ENCODE results near the gene ZNF500.

Gene ZNF500

DNA sequence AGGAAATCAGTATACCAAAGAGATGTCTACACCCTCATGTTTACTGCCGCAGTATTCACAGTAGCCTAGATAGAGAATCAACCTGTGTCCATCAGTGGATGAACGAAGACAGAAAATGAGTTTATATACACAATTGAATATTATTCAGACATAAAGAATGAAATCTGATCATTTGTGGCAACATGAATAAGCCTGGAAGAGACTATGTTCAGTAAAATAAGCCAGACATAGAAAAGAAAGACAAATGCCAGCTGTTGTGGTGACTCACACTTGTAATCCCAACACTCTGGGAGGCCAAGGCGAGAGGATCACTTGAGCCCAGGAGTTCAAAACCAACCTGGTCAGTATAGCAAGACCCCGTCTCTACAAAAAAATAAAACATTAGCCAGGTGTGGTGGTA is 57.5 kb downstream of the ZNF500 start:
- TF ChIP-seq EZH2phosphoT487 (IDR thresholded peaks at IDR 0.05; ENCODE audit: borderline replicate concordance, low read length) = no peak
- no peak for TF ChIP-seq CTCF (IDR thresholded peaks at IDR 0.05; ENCODE audit: low read depth, low read length, poor library complexity, severe bottlenecking)
- Histone ChIP-seq H3K36me3 (ENCODE audit: control insufficient read depth, low read length) (peaks cover 8% of the 10 kb centered on the region), H3K9me2 (replicated peaks; ENCODE audit: control insufficient read depth, low read length) (no peaks in the 10 kb centered on the region), H3F3A (ENCODE audit: control insufficient read depth, insufficient read depth) (no peaks in the 10 kb centered on the region), H3K27me3 (ENCODE audit: control insufficient read depth, low read length) (no peaks in the 10 kb centered on the region), H3K4me3 (ENCODE audit: low read length) (no peak overlapping the region), H3K9me3 (ENCODE audit: control insufficient read depth, insufficient read depth, low read length) (no peaks in the 10 kb centered on the region), H3K27ac (ENCODE audit: low read depth, low read length) (no peak overlapping the region), H3K79me2 (ENCODE audit: control insufficient read depth, low read length) (no peaks in the 10 kb centered on the region), H3K4me1 (ENCODE audit: control insufficient read depth, low read length) (no peaks in the 10 kb centered on the region), H3K4me2 (ENCODE audit: low read length) (no peak overlapping the region), H4K20me1 (ENCODE audit: control insufficient read depth, insufficient read depth, low read depth, low read length) (no peaks in the 10 kb centered on the region)

GRCh38 chr16:4706871-4707270 is 60.1 kb downstream of the ZNF500 start:
- no peaks in the 10 kb centered on the region for H3K79me2 ChIP-seq (ENCODE audit: control insufficient read depth, low read length)
- H3K4me1 ChIP-seq (ENCODE audit: control insufficient read depth, low read length) = no peaks in the 10 kb centered on the region
- H3K27ac ChIP-seq (ENCODE audit: low read depth, low read length) = no peak overlapping the region
- H3K36me3 ChIP-seq (ENCODE audit: control insufficient read depth, low read length) = peaks cover 6% of the 10 kb centered on the region
- no peaks in the 10 kb centered on the region for H3F3A ChIP-seq (ENCODE audit: control insufficient read depth, insufficient read depth)
- H3K4me3 ChIP-seq (ENCODE audit: low read length) = no peak overlapping the region
- no peaks in the 10 kb centered on the region for H3K9me2 ChIP-seq (replicated peaks; ENCODE audit: control insufficient read depth, low read length)
- TF ChIP-seq EZH2phosphoT487 (IDR thresholded peaks at IDR 0.05; ENCODE audit: borderline replicate concordance, low read length) = no peak
- no peak for TF ChIP-seq CTCF (IDR thresholded peaks at IDR 0.05; ENCODE audit: low read depth, low read length, poor library complexity, severe bottlenecking)
- no peaks in the 10 kb centered on the region for H3K9me3 ChIP-seq (ENCODE audit: control insufficient read depth, insufficient read depth, low read length)
- no peaks in the 10 kb centered on the region for H4K20me1 ChIP-seq (ENCODE audit: control insufficient read depth, insufficient read depth, low read depth, low read length)
- no peak overlapping the region for H3K4me2 ChIP-seq (ENCODE audit: low read length)
- no peaks in the 10 kb centered on the region for H3K27me3 ChIP-seq (ENCODE audit: control insufficient read depth, low read length)

- H4K20me1 ChIP-seq (ENCODE audit: control insufficient read depth, insufficient read depth, low read depth, low read length) = no peaks in the 10 kb centered on the region
- H3F3A ChIP-seq (ENCODE audit: control insufficient read depth, insufficient read depth) = no peaks in the 10 kb centered on the region
- no peak overlapping the region for H3K4me3 ChIP-seq (ENCODE audit: low read length)
- no peak overlapping the region for H3K4me2 ChIP-seq (ENCODE audit: low read length)
- no peak overlapping the region for H3K27ac ChIP-seq (ENCODE audit: low read depth, low read length)
- H3K4me1 ChIP-seq (ENCODE audit: control insufficient read depth, low read length) = no peaks in the 10 kb centered on the region
- H3K9me3 ChIP-seq (ENCODE audit: control insufficient read depth, insufficient read depth, low read length) = no peaks in the 10 kb centered on the region
- H3K79me2 ChIP-seq (ENCODE audit: control insufficient read depth, low read length) = no peaks in the 10 kb centered on the region
- no peaks in the 10 kb centered on the region for H3K27me3 ChIP-seq (ENCODE audit: control insufficient read depth, low read length)
- peaks cover 6% of the 10 kb centered on the region for H3K36me3 ChIP-seq (ENCODE audit: control insufficient read depth, low read length)
- TF ChIP-seq CTCF (IDR thresholded peaks at IDR 0.05; ENCODE audit: low read depth, low read length, poor library complexity, severe bottlenecking) = no peak
- no peak for TF ChIP-seq EZH2phosphoT487 (IDR thresholded peaks at IDR 0.05; ENCODE audit: borderline replicate concordance, low read length)
- no peaks in the 10 kb centered on the region for H3K9me2 ChIP-seq (replicated peaks; ENCODE audit: control insufficient read depth, low read length)
These were observed 62.0 kb downstream of the ZNF500 start for GRCh38 chr16:4704913-4705312.

GRCh38 chr16:4704491-4704890 is 62.5 kb downstream of the ZNF500 start:
- Histone ChIP-seq H3F3A (ENCODE audit: control insufficient read depth, insufficient read depth) (no peaks in the 10 kb centered on the region), H3K4me1 (ENCODE audit: control insufficient read depth, low read length) (no peaks in the 10 kb centered on the region), H3K79me2 (ENCODE audit: control insufficient read depth, low read length) (no peaks in the 10 kb centered on the region), H3K27me3 (ENCODE audit: control insufficient read depth, low read length) (no peaks in the 10 kb centered on the region), H3K36me3 (ENCODE audit: control insufficient read depth, low read length) (peaks cover 4% of the 10 kb centered on the region), H4K20me1 (ENCODE audit: control insufficient read depth, insufficient read depth, low read depth, low read length) (no peaks in the 10 kb centered on the region), H3K9me3 (ENCODE audit: control insufficient read depth, insufficient read depth, low read length) (no peaks in the 10 kb centered on the region), H3K4me2 (ENCODE audit: low read length) (no peak overlapping the region), H3K4me3 (ENCODE audit: low read length) (no peak overlapping the region), H3K9me2 (replicated peaks; ENCODE audit: control insufficient read depth, low read length) (no peaks in the 10 kb centered on the region), H3K27ac (ENCODE audit: low read depth, low read length) (no peak overlapping the region)
- TF ChIP-seq CTCF (IDR thresholded peaks at IDR 0.05; ENCODE audit: low read depth, low read length, poor library complexity, severe bottlenecking) (no peak), EZH2phosphoT487 (IDR thresholded peaks at IDR 0.05; ENCODE audit: borderline replicate concordance, low read length) (no peak)

Measured in DOHH2 (cell line).